AG04450 (cell line): ENCODE data around the gene LUC7L. TPM values are rescaled to one million over a fixed set of nuclear protein-coding genes. Genes with fewer than 3 reads are reported as not detected.
"Not testable (repeated sequence)": the region's sequence is repeated elsewhere in the genome, so short reads cannot be mapped to it uniquely, and the experiment has no call there.

Experiments
- CTCF ChIA-PET: fragments of 300-600, 350-600 bp; formaldehyde crosslinking; extraction: SDS; loops from one replicate; lab custom pipeline; 2022; ENCODE audit warnings: antibody characterized with exemption, inconsistent platforms; lab: Charles Lee
- POLR2A ChIA-PET: fragments of 350-600 bp; formaldehyde crosslinking; extraction: SDS; loops from one replicate; lab custom pipeline; 2021; ENCODE audit warnings: antibody characterized with exemption, inconsistent platforms; lab: Yijun Ruan, JAX
- DNase-seq: peaks from one replicate; pipeline ENCODE4 v3.0.0-alpha.2; 2011; ENCODE audit warnings: low read depth, low spot score
- H3K27ac ChIP-seq: one replicate; pipeline ENCODE4 v1.5.1; 2012; ENCODE audit warnings: low read depth, low read length, control low read depth
- H3K27me3 ChIP-seq: one replicate; pipeline ENCODE4 v1.6.0; 2012; ENCODE audit warnings: low read length; ENCODE audit not compliant: control insufficient read depth, insufficient read depth
- H3K4me3 ChIP-seq: 2 replicates; pipeline ENCODE4 v1.5.1; 2011; ENCODE audit warnings: mild to moderate bottlenecking, low read depth, low read length, control low read depth
- H3K9me3 ChIP-seq: 2 replicates; pipeline ENCODE4 v1.5.1; 2012; ENCODE audit warnings: low read length; ENCODE audit not compliant: control insufficient read depth, insufficient read depth
- CTCF ChIP-seq: IDR thresholded peaks from 2 replicates; pipeline ENCODE4 v1.5.1; 2011; ENCODE audit warnings: low read depth, low read length, control low read depth, inconsistent platforms
- polyA plus RNA-seq: library from polyadenylated mRNA; depleted of rRNA; stranded (reverse); fragments of >200 nt; gene quantifications from 2 replicates; pipeline ENCODE4 v1.2.3, GENCODE V29; 2011

Gene LUC7L
- polyA plus RNA-seq, 1 experiment: 47.2 TPM

DNA sequence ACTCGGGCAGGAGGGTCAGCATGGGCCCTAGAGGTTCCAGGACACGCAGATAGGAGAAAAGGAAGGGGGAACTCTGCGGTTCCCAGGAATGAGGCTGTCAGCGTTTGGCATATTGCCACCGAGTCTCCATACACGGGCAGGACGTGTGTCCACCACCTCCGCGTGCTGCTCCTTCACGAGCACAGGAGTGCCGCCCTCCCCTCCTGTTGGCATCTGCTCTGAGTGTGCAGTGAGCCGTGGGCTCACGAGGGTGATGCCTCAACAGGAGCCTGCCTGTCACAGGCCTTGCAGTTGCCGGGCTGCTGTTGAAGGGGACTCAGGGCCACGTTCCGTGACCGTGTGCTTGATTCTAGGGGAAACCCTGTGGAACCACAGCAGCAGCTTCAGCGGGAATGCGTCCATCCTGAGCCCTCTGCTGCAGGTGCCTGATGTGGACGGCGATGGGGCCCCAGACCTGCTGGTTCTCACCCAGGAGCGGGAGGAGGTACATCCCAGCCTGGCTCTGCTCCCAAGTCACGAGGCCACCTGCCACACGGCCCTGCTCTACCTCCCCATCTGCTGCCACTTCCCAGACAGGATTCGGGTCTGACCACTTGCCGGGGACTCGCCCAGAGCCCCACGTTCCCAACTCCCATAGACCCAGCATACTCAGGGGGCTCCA lies 31.9 kb upstream of the LUC7L start:
- ChIA-PET POLR2A (no interaction called here), CTCF (no interaction called here)

DNA sequence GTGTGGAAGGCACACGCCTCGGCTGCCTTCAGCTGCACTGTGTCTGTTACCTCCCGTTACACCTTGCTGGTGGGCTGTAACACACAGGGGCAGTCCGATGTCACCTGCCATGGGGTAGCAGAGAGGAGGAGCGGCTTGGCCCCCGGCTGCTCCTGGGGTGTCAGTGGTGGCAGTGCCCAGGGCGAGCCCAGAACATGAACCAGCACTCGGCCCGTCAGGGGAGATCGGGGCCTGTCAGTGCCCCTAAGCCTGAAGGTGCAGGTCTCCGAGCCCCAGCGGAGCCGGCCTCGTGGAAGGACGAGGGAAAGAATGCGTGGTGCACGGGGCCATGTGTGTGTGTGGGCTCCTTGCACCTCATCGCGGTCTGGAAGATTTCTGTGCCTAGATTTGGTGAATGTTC lies 31.1 kb upstream of the LUC7L start:
- Histone ChIP-seq H3K27ac (no peak overlapping the region), H3K4me3 (no peak overlapping the region), H3K27me3 (no peaks in the 10 kb centered on the region), H3K9me3 (no peaks in the 10 kb centered on the region)
- TF ChIP-seq CTCF: no peak
- ChIA-PET CTCF (no interaction called here), POLR2A (no interaction called here)
- no peak for DNase-seq

More for the DNA sequence above, 31.9 kb upstream of the LUC7L start:
- H3K27ac ChIP-seq: no peak overlapping the region
- no peak for TF ChIP-seq CTCF
- H3K9me3 ChIP-seq: no peaks in the 10 kb centered on the region
- DNase-seq: no peak
- no peak overlapping the region for H3K4me3 ChIP-seq
- no peaks in the 10 kb centered on the region for H3K27me3 ChIP-seq

GRCh38 chr16:259814-260253 lies 30.6 kb upstream of the LUC7L start:
- ChIA-PET CTCF (no interaction called here), POLR2A (no interaction called here)
- no peak overlapping the region for H3K4me3 ChIP-seq
- no peak for TF ChIP-seq CTCF
- no peaks in the 10 kb centered on the region for H3K27me3 ChIP-seq
- H3K27ac ChIP-seq: no peak overlapping the region
- no peak for DNase-seq
- H3K9me3 ChIP-seq: no peaks in the 10 kb centered on the region

DNA sequence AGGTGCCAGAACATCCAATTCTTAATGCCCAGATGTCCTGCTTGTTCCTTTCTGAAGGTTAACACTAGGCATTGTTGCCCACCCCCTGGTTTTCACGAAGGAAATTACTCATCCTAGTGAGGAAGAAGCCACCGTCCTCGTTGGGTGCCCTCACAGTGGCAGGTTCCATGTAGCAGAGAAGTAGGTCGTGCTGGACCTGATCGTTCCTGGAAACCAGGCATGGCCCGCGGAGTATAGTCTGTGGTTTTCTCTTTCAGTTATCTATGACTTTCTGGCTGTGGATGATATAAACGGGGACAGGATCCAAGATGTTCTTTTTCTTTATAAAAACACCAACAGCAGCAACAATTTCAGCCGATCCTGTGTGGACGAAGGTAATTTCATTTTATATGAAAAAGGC lies 30.0 kb upstream of the LUC7L start:
- Histone ChIP-seq H3K4me3 (no peak overlapping the region), H3K9me3 (no peaks in the 10 kb centered on the region), H3K27me3 (no peaks in the 10 kb centered on the region), H3K27ac (no peak overlapping the region)
- ChIA-PET CTCF (no interaction called here), POLR2A (no interaction called here)
- no peak for DNase-seq
- TF ChIP-seq CTCF: no peak

DNA sequence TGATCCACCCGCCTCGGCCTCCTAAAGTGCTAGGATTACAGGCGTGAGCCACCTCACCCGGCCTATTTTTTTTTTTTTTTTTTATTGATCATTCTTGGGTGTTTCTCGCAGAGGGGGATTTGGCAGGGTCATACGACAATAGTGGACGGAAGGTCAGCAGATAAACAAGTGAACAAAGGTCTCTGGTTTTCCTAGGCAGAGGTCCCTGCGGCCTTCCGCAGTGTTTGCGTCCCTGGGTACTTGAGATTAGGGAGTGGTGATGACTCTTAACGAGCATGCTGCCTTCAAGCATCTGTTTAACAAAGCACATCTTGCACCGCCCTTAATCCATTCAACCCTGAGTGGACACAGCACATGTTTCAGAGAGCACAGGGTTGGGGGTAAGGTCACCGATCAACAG lies 28.8 kb upstream of the LUC7L start:
- CTCF ChIA-PET, H3K4me3 ChIP-seq, H3K27me3 ChIP-seq, POLR2A ChIA-PET, DNase-seq, H3K9me3 ChIP-seq, H3K27ac ChIP-seq: not testable (repeated sequence)
